Fibroblast of villous mesenchyme (primary cell): Measurements from ENCODE around the gene SERHL2. TPM values are rescaled to one million over a fixed set of nuclear protein-coding genes. Genes with fewer than 3 reads are reported as not detected.
"Not testable (repeated sequence)": the region's sequence is repeated elsewhere in the genome, so short reads cannot be mapped to it uniquely, and the experiment has no call there.

ENCODE experiments used
- DNase-seq: peaks from one replicate; pipeline ENCODE4 v3.0.0-alpha.2; 2010; ENCODE audit warnings: low read depth
- H3K4me3 ChIP-seq: 2 replicates; pipeline ENCODE4 v1.5.1; 2011; ENCODE audit warnings: low read depth, mild to moderate bottlenecking, low read length
- CTCF ChIP-seq: IDR thresholded peaks from 2 replicates; pipeline ENCODE4 v1.5.1; 2012; ENCODE audit warnings: low read depth, mild to moderate bottlenecking, low read length; ENCODE audit not compliant: insufficient read depth
- total RNA-seq: library from RNA; depleted of rRNA; stranded (reverse); fragments of >200 nt; gene quantifications from 2 replicates; pipeline ENCODE4 v1.2.3, GENCODE V29; 2012

The SERHL2 gene
- total RNA-seq, 1 donor = 2.2 TPM

- TF ChIP-seq CTCF = no peak
- no peak overlapping the region for H3K4me3 ChIP-seq
- DNase-seq = no peak
Measured at GRCh38 chr22:42548597-42549330, 5.0 kb upstream of the SERHL2 start.

GRCh38 chr22:42549331-42550060, 4.3 kb upstream of the SERHL2 start:
- no peak for TF ChIP-seq CTCF
- H3K4me3 ChIP-seq = no peak overlapping the region
- no peak for DNase-seq

- DNase-seq, H3K4me3 ChIP-seq: not testable (repeated sequence)
Measured at GRCh38 chr22:42552294-42552647, 1.5 kb upstream of the SERHL2 start.

DNA sequence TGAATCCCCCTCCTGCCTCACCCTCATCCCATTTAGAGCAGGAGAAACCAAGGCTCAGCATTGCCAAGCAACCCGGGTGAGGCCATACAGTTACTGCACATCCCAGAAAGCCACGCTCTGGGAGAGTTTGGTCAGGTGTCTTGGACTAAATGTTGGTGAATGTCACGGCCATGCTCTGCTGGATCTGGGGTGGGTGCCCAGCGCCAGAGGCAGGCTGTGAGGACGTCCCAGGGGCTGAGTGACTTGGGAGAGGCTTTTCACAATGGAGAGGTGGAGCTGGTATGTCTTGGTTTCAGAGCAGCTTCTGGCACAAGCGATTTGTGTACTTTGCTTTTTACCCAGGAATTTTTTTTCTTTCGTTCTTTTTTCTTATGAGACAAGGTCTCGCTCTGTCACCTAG, 6.6 kb downstream of the SERHL2 start:
- TF ChIP-seq CTCF = no peak
- H3K4me3 ChIP-seq = no peak overlapping the region
- DNase-seq = no peak

- peak; percentile 57 for TF ChIP-seq CTCF
- no peak overlapping the region for H3K4me3 ChIP-seq
- DNase-seq = no peak
Measured at GRCh38 chr22:42560781-42561180, 7.0 kb downstream of the SERHL2 start.

GRCh38 chr22:42561856-42562255, 8.1 kb downstream of the SERHL2 start:
- no peak for DNase-seq
- no peak overlapping the region for H3K4me3 ChIP-seq
- TF ChIP-seq CTCF = no peak

DNA sequence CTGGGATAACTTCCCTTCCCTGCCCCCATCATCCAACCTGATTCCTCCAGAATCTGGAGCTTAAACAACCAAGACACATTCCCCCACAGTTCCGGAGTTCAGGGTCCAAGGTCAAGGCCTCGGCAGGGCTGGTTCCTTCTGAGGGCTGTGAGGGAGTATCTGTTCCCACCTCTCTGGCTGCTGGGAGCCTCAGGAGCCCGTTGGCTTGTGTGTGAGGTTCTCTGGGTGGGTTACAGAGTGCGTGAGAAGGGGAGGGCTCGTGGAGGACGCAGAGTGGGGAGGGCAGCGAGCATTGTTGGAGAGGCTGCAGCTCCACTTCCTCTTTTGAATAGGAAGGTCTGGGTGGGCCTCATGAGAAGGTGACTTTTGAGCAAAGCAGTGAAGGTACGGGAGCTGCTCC, 8.5 kb downstream of the SERHL2 start:
- DNase-seq = no peak
- no peak for TF ChIP-seq CTCF
- H3K4me3 ChIP-seq = no peak overlapping the region
